Measurements from ENCODE around the gene CHRNA4.
"Not testable (repeated sequence)": the region's sequence is repeated elsewhere in the genome, so short reads cannot be mapped to it uniquely, and the experiment has no call there.

CHRNA4 gene

GRCh38 chr20:63347950-63348827 lies 13.0 kb downstream of the CHRNA4 start:
- DNase-seq: no peak

GRCh38 chr20:63347081-63347741 lies 13.9 kb downstream of the CHRNA4 start:
- no peak for DNase-seq

DNA sequence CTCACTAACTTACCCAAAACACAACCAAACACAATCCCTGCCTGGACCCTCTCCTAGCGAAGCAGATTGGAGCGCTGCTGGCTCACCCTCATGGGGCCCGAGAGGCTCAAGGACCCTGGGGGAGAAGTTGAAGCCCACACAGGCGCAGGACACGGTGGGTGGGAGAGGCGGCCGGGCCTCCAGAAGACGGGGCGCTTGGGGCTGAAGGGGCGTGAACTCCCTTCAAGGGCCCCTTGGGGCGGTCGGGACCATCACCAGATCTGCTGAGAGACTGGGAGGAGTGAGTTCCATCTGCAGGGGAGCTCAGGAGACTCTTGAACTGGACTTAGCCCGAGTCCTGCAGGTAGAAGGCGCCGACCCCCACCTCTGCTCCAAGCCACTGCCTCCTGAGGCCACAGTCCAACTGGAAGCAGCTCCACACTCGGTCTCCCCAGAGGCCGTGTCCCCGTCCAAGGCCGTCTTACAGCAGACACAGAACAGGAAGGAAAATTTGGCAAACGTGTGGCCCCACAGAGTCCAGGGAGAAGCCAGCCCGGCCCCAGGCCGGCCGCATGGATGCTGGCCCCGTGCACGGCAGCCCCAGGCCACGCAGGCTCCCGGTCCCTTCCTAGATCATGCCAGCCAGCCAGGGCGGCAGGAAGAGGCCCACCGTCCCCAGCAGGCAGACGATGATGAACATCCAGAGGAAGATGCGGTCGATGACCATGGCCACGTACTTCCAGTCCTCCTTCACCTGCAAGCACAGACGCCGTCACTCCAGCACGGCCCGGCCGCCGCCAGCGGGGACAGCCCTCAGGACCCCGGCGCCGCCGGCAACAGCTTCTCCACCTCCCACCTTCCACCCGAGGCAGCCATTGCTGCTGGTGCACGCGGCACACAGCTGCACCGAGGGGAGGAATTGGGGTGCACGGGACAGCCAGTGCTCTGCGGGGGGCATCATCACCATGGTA lies 14.7 kb downstream of the CHRNA4 start:
- no peak for DNase-seq

DNA sequence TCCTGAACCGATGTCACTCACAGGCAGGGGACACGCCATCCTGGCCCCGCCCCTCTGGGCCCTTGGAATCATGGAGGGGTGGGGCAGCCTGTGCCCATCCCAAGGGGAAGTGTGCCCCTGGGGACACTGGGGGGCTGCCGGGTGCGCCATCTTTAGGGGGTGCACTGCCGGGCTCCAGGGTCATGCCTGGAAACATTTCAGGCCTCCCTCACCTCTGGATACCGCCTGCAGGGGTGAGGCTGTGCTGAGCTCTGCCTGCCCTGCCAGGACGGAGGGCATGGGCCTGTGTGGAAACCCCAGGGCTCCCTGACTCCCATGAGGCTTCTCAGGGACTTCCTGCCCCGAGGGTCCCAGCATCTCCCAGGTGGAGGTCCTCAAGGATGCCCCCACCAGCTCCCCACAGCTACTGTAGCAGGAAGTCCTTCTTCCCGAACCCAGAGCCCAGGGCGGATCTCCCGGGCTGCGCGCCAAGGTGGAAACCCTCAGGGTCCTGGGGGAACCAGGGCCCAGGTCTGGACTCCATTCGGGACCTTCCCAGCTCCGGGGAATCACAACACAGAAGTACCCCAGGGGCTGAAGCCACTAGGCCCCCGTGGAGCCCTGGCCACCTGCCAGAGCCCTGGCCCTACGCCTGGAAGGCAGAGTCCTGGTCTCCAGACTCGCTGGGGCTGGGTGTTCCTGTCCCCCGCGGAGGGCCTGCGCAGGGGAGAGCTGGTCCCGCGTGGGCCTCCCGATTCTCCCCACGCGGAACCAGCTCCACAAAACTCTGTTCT lies 15.6 kb downstream of the CHRNA4 start:
- DNase-seq: no peak

GRCh38 chr20:63344616-63345327 lies 16.4 kb downstream of the CHRNA4 start:
- no peak for DNase-seq

DNA sequence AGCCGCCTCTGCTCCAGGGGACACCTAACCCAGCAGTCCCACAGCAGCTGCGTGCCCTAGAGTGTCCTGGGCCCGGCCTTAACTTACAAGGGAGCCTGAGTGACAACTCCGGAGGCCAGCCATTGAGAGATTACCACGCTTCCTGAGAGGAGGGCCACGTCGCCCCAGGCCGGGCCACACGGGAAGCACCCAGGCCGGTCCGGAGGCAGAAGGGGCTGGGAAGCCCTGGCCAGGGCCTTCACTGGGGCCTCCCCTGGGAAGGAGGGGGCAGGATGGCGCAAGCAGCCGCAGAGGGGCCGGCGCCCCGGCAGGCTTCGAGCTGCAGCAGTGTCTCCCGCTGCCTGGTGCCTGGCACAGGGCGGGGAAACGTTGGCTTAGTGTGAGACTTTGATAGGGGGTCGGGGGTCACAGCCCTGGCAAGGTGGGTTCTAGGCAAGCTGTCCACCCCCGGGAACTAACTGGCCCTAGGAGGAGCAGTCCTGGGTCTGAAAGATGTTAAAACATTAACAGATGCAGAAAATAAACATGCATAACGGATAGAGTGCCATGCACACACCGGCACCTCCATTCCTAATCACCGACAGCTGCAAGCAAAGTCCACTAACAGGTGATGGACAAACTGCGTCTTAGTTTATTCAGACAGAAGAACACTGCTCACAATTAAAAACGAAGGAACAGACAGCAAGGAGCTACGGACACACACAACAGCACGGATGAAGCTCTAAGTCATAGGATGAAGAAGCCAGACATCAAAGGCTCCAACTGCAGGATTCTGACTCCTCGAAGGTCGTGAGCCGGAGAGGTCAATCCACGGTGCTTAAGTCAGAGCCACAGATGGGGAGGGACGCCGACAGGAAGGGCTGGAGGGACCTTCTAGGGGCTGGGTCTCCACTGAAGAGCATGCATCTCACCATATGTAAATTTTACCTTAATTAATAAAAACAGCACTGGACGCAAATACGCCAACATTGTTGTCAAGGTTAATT lies 17.4 kb downstream of the CHRNA4 start:
- no peak for DNase-seq

DNA sequence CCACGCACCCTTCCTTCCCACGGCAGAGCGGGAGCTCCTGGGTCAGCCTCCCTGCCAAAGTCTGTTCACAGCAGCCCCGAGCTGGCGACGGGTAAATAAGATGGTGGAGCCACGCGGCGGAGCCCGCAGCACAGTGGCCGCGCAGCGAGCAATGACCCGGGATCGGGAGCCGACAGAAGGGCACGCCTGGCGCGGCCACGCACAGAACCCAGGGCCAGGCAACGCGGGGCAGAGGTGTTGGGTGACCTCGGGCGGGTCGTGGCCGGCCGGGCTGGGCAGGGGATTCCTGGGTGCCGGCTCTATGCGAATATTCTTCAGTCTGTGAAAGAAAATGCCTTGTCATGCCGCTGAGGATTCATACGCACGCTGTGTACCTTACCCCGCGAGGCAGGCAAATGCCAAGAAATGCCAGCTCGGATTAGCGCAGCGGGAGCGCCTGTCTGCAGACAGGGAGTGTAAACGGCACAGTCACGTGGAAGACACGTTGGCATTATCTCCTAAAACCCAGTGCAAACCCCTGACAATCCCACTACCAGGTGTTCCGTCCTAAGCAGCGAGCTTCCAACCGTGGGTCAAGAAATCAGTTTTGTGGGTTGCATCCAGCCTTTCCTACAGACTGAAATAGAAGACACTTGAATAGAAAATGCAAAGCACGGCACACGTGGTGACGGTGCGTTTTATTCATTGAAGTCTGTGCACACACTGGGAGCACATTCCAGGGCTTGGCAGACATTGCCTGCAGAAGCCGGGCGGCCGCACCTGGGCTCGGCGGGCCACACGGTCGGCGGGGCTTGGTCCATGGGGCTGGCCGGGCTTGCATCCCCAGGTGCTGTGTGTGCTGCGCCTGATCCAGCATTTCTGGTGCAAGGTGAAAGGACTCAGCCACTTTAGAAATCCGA lies 18.3 kb downstream of the CHRNA4 start:
- DNase-seq: no peak

DNA sequence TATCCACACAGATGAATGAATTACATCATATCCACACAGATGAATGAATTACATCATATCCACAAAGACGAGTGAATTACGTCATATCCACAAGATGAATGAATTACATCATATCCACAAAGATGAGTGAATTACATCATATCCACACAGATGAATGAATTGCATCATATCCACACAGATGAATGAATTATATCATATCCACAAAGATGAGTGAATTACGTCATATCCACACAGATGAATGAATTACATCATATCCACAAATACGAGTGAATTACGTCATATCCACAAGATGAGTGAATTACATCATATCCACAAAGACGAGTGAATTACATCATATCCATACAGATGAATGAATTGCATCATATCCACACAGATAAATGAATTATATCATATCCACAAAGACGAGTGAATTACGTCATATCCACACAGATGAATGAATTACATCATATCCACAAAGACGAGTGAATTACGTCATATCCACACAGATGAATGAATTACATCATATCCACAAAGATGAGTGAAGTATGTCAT lies 20.9 kb downstream of the CHRNA4 start:
- not testable (repeated sequence) for DNase-seq

DNA sequence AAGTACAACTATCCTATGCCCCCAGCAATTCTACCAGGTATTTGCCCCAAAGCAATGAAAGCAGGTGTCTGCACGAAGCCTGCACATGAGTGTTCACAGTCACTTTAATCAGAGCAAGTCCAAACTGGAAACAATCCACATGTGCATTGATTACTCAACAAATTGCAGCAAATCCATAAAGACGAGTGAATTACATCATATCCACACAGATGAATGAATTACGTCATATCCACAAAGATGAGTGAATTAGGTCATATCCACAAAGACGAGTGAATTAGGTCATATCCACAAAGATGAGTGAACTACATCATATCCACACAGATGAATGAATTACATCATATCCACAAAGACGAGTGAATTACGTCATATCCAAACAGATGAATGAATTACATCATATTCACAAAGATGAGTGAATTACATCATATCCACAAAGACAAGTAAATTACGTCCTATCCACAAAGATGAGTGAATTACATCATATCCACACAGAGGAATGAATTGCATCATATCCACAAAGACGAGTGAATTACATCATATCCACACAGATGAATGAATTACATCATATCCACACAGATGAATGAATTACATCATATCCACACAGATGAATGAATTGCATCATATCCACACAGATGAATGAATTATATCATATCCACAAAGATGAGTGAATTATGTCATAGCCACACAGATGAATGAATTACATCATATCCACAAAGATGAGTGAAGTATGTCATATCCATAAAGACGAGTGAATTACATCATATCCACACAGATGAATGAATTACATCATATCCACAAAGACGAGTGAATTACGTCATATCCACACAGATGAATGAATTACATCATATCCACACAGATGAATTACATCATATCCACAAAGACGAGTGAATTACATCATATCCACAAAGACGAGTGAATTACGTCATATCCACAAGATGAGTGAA lies 21.7 kb downstream of the CHRNA4 start:
- DNase-seq: not testable (repeated sequence)

- no peak for DNase-seq
Observed at GRCh38 chr20:63337786-63338420, 23.2 kb downstream of the CHRNA4 start.

GRCh38 chr20:63336232-63336752 lies 24.9 kb downstream of the CHRNA4 start:
- DNase-seq: no peak

DNA sequence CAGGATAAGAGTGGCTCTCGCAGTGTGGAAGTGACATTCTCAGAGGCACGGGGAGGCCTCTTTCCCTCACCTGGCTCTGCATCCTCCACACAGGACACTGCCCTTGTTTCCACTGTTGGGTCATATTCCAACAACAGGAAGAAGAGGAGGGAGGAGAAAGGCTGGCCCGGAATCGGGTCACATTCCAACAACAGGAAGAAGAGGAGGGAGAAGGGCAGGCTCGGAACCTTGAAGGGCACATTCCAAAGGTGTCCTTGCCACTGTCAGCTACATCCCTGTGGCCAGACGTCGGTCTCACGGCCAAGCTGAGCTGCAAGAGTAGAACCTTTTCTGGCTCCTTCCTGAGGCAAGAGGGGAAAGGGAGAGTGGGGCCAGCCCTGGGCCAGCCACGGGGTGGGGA lies 25.4 kb downstream of the CHRNA4 start:
- DNase-seq: no peak

DNA sequence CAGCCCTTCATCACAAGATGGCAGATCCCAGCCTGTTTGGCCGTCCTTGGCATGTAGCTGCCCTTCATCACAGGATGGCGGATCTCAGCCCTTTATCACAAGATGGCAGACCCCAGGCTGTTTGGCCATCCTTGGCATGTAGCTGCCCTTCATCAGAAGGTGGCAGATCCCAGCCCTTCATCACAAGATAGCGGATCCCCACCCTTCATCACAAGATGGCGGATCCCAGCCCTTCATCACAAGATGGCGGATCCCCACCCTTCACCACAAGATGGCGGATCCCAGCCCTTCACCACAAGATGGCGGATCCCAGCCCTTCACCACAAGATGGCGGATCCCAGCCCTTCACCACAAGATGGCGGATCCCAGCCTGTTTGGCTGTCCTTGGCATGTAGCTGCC lies 26.1 kb downstream of the CHRNA4 start:
- not testable (repeated sequence) for DNase-seq

- no peak for DNase-seq
Observed at GRCh38 chr20:63334356-63334755, 26.8 kb downstream of the CHRNA4 start.

- DNase-seq: no peak
Observed at GRCh38 chr20:63333241-63333836, 27.8 kb downstream of the CHRNA4 start.

GRCh38 chr20:63332488-63333240 lies 28.5 kb downstream of the CHRNA4 start:
- no peak for DNase-seq

All from activated CD4-positive, alpha-beta T cell treated with anti-CD3 and anti-CD28 coated beads for 4 hours (primary cell).